PC-9 (cell line): ENCODE results near the gene PLA2G3. TPM values are rescaled to one million over a fixed set of nuclear protein-coding genes. Genes with fewer than 3 reads are reported as not detected.

Source experiments
- BruUV-seq: library from RNA; stranded (reverse); fragments of 400-500 nt; replicated peaks from 2 replicates; lab custom pipeline; 2021; lab: Mats Ljungman, UMichigan
- CTCF ChIA-PET: fragments of 300-600 bp; sonication (Branson Sonifier 250); formaldehyde crosslinking; loops from one replicate; lab custom pipeline; 2022; ENCODE audit warnings: antibody characterized with exemption; lab: Charles Lee
- POLR2A ChIA-PET: fragments of 300-600 bp; sonication (Branson Sonifier 250); formaldehyde crosslinking; loops from one replicate; lab custom pipeline; 2022; ENCODE audit warnings: antibody characterized with exemption; ENCODE audit not compliant: unreplicated experiment; lab: Charles Lee
- DNase-seq, 2 experiments: peaks; one replicate each; pipeline versions ENCODE4 v3.0.0 to v3.0.0-alpha.2; 2015 to 2022; ENCODE audit warnings: mixed read lengths in 1 of 2
- H2AFZ ChIP-seq: fragments of 200-600 bp; sonication (generic); 2 replicates; pipeline ENCODE4 v1.8.1; 2017; ENCODE audit warnings: antibody characterized with exemption
- H3F3A ChIP-seq: fragments of 200-600 bp; sonication (generic); 2 replicates; pipeline ENCODE4 v1.8.1; 2017; ENCODE audit warnings: antibody characterized with exemption, mild to moderate bottlenecking, low read depth; ENCODE audit not compliant: insufficient read depth
- H3K27ac ChIP-seq: fragments of 200-600 bp; sonication (generic); 2 replicates; pipeline ENCODE4 v1.6.1; 2016; ENCODE audit warnings: mixed run types
- H3K27me3 ChIP-seq: fragments of 200-600 bp; sonication (generic); 2 replicates; pipeline ENCODE4 v1.6.1; 2016; ENCODE audit warnings: low read depth, mixed run types; ENCODE audit not compliant: insufficient read depth
- H3K36me3 ChIP-seq: fragments of 200-600 bp; sonication (generic); 2 replicates; pipeline ENCODE4 v1.6.1; 2016; ENCODE audit warnings: low read depth, mixed run types
- H3K4me1 ChIP-seq: fragments of 200-600 bp; sonication (generic); replicated peaks from 2 replicates; pipeline ENCODE4 v1.6.1; 2016; ENCODE audit warnings: mixed run types; ENCODE audit not compliant: insufficient read depth
- H3K4me2 ChIP-seq: fragments of 200-600 bp; sonication (generic); 2 replicates; pipeline ENCODE4 v1.6.1; 2017; ENCODE audit warnings: mixed run types
- H3K4me3 ChIP-seq: fragments of 200-600 bp; sonication (generic); 2 replicates; pipeline ENCODE4 v1.6.1; 2016; ENCODE audit warnings: mixed run types
- H3K79me2 ChIP-seq: fragments of 200-600 bp; sonication (generic); 2 replicates; pipeline ENCODE4 v1.6.1; 2017; ENCODE audit warnings: low read depth, mixed run types
- H3K9me2 ChIP-seq: fragments of 200-600 bp; sonication (generic); 2 replicates; pipeline ENCODE4 v1.8.1; 2017; ENCODE audit warnings: mild to moderate bottlenecking; ENCODE audit not compliant: insufficient read depth
- H3K9me3 ChIP-seq: fragments of 200-600 bp; sonication (generic); 2 replicates; pipeline ENCODE4 v1.8.1; 2016; ENCODE audit warnings: low read depth; ENCODE audit not compliant: insufficient read depth
- H4K20me1 ChIP-seq: fragments of 200-600 bp; sonication (generic); 2 replicates; pipeline ENCODE4 v1.8.1; 2017; ENCODE audit not compliant: insufficient read depth
- EZH2 ChIP-seq: fragments of 200-600 bp; sonication (generic); IDR thresholded peaks from 2 replicates; pipeline ENCODE4 v1.8.0; 2017; ENCODE audit warnings: antibody characterized with exemption, low read depth
- intact Hi-C: fragments of 100-400 bp; cut with micrococcal nuclease; formaldehyde crosslinking; loops from one replicate; pipeline ENCODE4 v1.10.0; 2022; ENCODE audit not compliant: unreplicated experiment
- total RNA-seq: library from RNA; stranded (reverse); gene quantifications from 2 replicates; pipeline ENCODE4 v1.2.3, GENCODE V29; 2021
- TF ChIP-seq, protein P1 (sequence below): fragments of 200-600 bp; sonication (generic); conservative IDR thresholded peaks from 2 replicates; pipeline ENCODE4 v1.6.1; 2017; ENCODE audit warnings: mixed run types, antibody characterized with exemption, mild to moderate bottlenecking, moderate library complexity

The PLA2G3 gene
- total RNA-seq, 1 experiment from 2014 or later: not detected

DNA sequence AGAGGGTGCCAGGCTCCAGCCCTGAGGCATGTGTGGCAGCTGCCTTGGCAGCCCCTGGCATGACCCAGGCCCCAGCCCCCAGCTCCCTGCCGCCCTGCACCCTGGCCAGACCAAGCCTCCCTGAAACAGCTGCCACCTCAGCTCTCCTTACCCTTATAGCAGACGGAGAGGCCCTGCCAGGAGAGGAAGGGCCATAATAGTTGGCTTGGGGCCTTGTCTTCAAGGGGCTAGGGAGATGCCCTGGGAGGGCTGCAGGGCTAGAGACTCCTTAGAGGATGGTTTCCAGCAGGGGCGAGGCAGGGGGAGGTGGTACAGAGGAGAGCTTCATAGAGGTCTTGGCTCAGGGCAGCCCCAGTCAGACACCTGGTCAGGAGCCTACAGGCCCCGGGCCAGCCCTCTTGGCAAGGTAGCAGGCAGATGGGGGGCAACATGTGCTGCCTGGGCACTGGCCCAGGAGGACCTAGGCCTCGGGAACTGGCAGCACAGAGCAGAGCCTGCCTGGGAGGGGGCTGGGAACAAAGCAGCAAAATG is 46.2 kb downstream of the PLA2G3 start:
- H3K4me3 ChIP-seq: no peak overlapping the region
- H3F3A ChIP-seq: no peaks in the 10 kb centered on the region
- H3K9me3 ChIP-seq: no peaks in the 10 kb centered on the region
- intact Hi-C loops: no loop called here
- no peak overlapping the region for H3K4me2 ChIP-seq
- H3K4me1 ChIP-seq: no peaks in the 10 kb centered on the region
- H2AFZ ChIP-seq: no peak overlapping the region
- H3K79me2 ChIP-seq: no peaks in the 10 kb centered on the region
- H3K27me3 ChIP-seq: no peaks in the 10 kb centered on the region
- H3K27ac ChIP-seq: no peak overlapping the region
- BruUV-seq: no TSS peak
- ChIA-PET POLR2A (no interaction called here), CTCF (interaction anchor here (0.8 kb wide), 1 partner anchor 13 kb away, joined by 3 read pairs; the partner anchor contains the start of gene SELENOM)
- no peaks in the 10 kb centered on the region for H3K9me2 ChIP-seq
- DNase-seq: no peak
- H3K36me3 ChIP-seq: no peaks in the 10 kb centered on the region
- TF ChIP-seq, protein P1, sequence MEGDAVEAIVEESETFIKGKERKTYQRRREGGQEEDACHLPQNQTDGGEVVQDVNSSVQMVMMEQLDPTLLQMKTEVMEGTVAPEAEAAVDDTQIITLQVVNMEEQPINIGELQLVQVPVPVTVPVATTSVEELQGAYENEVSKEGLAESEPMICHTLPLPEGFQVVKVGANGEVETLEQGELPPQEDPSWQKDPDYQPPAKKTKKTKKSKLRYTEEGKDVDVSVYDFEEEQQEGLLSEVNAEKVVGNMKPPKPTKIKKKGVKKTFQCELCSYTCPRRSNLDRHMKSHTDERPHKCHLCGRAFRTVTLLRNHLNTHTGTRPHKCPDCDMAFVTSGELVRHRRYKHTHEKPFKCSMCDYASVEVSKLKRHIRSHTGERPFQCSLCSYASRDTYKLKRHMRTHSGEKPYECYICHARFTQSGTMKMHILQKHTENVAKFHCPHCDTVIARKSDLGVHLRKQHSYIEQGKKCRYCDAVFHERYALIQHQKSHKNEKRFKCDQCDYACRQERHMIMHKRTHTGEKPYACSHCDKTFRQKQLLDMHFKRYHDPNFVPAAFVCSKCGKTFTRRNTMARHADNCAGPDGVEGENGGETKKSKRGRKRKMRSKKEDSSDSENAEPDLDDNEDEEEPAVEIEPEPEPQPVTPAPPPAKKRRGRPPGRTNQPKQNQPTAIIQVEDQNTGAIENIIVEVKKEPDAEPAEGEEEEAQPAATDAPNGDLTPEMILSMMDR: no peak
- no peak for TF ChIP-seq EZH2
- H4K20me1 ChIP-seq: no peaks in the 10 kb centered on the region; the same call in 1 of the 2 replicates

DNA sequence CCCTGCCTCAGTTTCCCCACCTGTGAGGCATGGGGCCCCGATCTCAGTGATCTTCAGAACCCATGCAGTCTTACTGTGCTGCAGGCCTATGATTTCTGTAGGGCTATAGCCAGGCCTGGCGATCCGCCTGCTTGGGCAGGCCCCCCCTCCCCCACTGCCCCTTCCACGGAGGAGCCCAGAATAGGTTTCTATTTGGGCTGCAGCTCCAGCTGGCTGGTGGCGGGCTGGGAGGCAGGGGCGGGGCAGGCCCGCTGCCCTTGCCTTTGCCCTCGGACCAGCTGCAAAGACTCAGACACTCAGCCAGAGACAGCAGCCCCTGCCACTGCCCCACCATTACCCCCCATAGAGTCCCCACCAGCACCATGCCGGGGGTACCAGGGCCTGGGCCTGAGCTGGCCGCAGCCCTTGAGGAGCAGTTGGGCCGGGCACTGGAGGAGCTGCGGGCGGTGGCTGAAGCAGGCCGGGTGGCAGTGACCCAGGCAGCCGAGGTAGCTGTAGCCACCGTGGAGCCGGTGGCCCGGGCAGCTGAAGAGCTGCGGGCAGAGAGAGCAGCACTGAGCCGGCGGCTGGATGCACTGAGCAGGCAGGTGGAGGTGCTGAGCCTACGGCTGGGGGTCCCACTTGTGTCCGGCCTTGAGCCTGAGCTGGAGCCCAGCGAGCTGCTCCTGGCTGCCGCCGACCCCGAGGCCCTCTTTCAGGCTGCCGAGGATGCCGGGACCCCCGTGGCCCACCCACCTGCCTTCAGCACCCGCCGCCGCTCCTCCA is 47.0 kb downstream of the PLA2G3 start:
- H3K79me2 ChIP-seq: no peaks in the 10 kb centered on the region
- no peak overlapping the region for H3K27ac ChIP-seq
- H3K9me2 ChIP-seq: no peaks in the 10 kb centered on the region
- H3K36me3 ChIP-seq: no peaks in the 10 kb centered on the region
- TF ChIP-seq, protein P1: no peak
- no peak for TF ChIP-seq EZH2
- no peaks in the 10 kb centered on the region; the same call in 1 of the 2 replicates for H4K20me1 ChIP-seq
- no peak overlapping the region for H3K4me3 ChIP-seq
- no peak overlapping the region for H2AFZ ChIP-seq
- ChIA-PET POLR2A (interaction anchor here (0.6 kb wide), 1 partner anchor 806 kb away, joined by 4 read pairs; no protein-coding TSS in a partner anchor), CTCF (interaction anchor here (0.6 kb wide), 1 partner anchor 124 kb away, joined by 3 read pairs; no protein-coding TSS in a partner anchor)
- intact Hi-C loops: no loop called here
- no peak for DNase-seq
- no peak overlapping the region for H3K4me2 ChIP-seq
- no TSS peak for BruUV-seq
- H3K9me3 ChIP-seq: no peaks in the 10 kb centered on the region
- no peaks in the 10 kb centered on the region for H3K4me1 ChIP-seq
- no peaks in the 10 kb centered on the region for H3K27me3 ChIP-seq
- H3F3A ChIP-seq: no peaks in the 10 kb centered on the region

DNA sequence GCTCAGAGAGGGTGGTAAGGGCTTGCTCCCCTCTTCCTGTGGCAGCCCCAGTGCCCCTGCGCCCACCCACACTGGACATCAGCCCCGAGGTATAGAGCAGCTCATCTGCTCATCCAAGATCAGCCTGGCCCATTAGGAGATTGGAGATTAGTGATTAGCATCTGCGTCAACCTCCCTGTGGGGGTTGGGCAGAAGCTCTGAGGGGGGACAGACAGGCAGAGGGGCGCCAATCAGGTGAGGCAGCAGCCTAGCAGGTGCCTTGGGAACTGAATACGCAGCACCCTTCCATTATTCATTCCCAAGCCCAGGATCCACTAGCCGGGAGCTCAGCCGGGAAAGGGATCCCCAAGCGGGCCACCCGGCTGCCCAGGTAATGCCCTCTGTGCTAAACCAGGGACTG is 48.1 kb downstream of the PLA2G3 start:
- no peak for DNase-seq
- ChIA-PET CTCF (no interaction called here), POLR2A (interaction anchor here (0.6 kb wide), 1 partner anchor 70 kb away, joined by 4 read pairs; no protein-coding TSS in a partner anchor)
- no peak overlapping the region for H3K4me3 ChIP-seq
- no TSS peak for BruUV-seq
- intact Hi-C loops: no loop called here
- H2AFZ ChIP-seq: no peak overlapping the region
- no peaks in the 10 kb centered on the region for H3K36me3 ChIP-seq
- no peaks in the 10 kb centered on the region for H3K27me3 ChIP-seq
- TF ChIP-seq, protein P1: no peak
- no peak for TF ChIP-seq EZH2
- no peaks in the 10 kb centered on the region; the same call in 1 of the 2 replicates for H4K20me1 ChIP-seq
- H3K27ac ChIP-seq: no peak overlapping the region
- H3K9me2 ChIP-seq: no peaks in the 10 kb centered on the region
- no peaks in the 10 kb centered on the region for H3K79me2 ChIP-seq
- H3F3A ChIP-seq: no peaks in the 10 kb centered on the region
- no peaks in the 10 kb centered on the region for H3K9me3 ChIP-seq
- no peaks in the 10 kb centered on the region for H3K4me1 ChIP-seq
- no peak overlapping the region for H3K4me2 ChIP-seq
